Sigmoid colon (tissue), 7 donors: ENCODE results near the gene TRERF1. TPM values are rescaled to one million over a fixed set of nuclear protein-coding genes. Genes with fewer than 3 reads are reported as not detected.

ENCODE experiments used
- DNase-seq: peaks from one replicate; pipeline ENCODE4 v3.0.0-alpha.2; 2019
- H3K27ac ChIP-seq, 4 donors: fragments of 200-600 bp; sonication (generic); one replicate each; pipeline ENCODE4 v1.5.1; 2016 to 2019; ENCODE audit warnings: mild to moderate bottlenecking in 1 of 4
- H3K27me3 ChIP-seq, 3 donors: fragments of 200-600 bp; sonication (generic); one replicate each; pipeline ENCODE4 v1.5.1; 2019; ENCODE audit warnings: mild to moderate bottlenecking in 1 of 3
- H3K36me3 ChIP-seq, 4 donors: fragments of 200-600 bp; sonication (generic); one replicate each; pipeline ENCODE4 v1.5.1; 2016 to 2019
- H3K4me1 ChIP-seq, 4 donors: fragments of 200-600 bp; sonication (generic); one replicate each; pipeline ENCODE4 v1.5.1; 2017 to 2019
- H3K4me3 ChIP-seq, 4 donors: fragments of 200-600 bp; sonication (generic); one replicate each; pipeline ENCODE4 v1.5.1; 2017 to 2019; ENCODE audit warnings: mild to moderate bottlenecking in 2 of 4, moderate library complexity in 1 of 4
- H3K9me3 ChIP-seq, 4 donors: fragments of 200-600 bp in 3 of 4; sonication (generic) in 3 of 4; one replicate each; pipeline versions ENCODE4 v1.5.1 to v1.6.1; 2013 to 2019
- EP300 ChIP-seq, 4 donors: sonication (generic); formaldehyde crosslinking; IDR thresholded peaks; one replicate each; pipeline ENCODE4 v1.6.1; 2017; ENCODE audit warnings: antibody characterized with exemption in 4 of 4
- POLR2A ChIP-seq, 2 donors: fragments of 450-650 bp; IDR thresholded peaks; one replicate each; pipeline ENCODE4 v1.6.1; 2016; ENCODE audit warnings: antibody characterized with exemption in 2 of 2, mild to moderate bottlenecking in 2 of 2, moderate library complexity in 2 of 2
- POLR2AphosphoS5 ChIP-seq, 4 donors: sonication (generic); formaldehyde crosslinking; IDR thresholded peaks; one replicate each; pipeline ENCODE4 v1.6.1; 2017; ENCODE audit warnings: antibody characterized with exemption in 4 of 4
- WGBS, 2 donors: extraction: QIAGEN DNeasy Blood & Tissue Kit; methylation state at CpG; one replicate each; pipeline ENCODE4 v1.1.7; 2013; 5-methylcytosine and 5-hydroxymethylcytosine counted together
- intact Hi-C: fragments of 100-400 bp; cut with DNase I; formaldehyde crosslinking; loops from one replicate; pipeline ENCODE4 v1.15.1; 2023
- polyA plus RNA-seq, 3 donors: library from polyadenylated mRNA; stranded (reverse); fragments of 200-250 nt; gene quantifications; one replicate each; pipeline ENCODE4 v1.2.3, GENCODE V29; 2013
- total RNA-seq, 4 donors: library from RNA; depleted of rRNA; stranded (reverse); fragments of >200 nt; gene quantifications; one replicate each; pipeline ENCODE4 v1.1.0, GENCODE V29; 2016
- TF ChIP-seq, protein P1 (sequence below), 4 experiments: fragments of 450-650 bp in 3 of 4; fragments of 200-600 bp in 1 of 4; IDR thresholded peaks; one replicate each; pipeline ENCODE4 v1.5.1; 2016 to 2019; ENCODE audit warnings: antibody characterized with exemption in 4 of 4, mild to moderate bottlenecking in 3 of 4, moderate library complexity in 2 of 4
- donor health status: healthy with polysubstance abuse.
- donor health status: Bipolar disorder and iron deficiency.
- donor health status: healthy.

TRERF1 gene
- total and polyA plus RNA-seq, 7 donors = 0.46 to 10.5 (median 4.6) TPM

DNA sequence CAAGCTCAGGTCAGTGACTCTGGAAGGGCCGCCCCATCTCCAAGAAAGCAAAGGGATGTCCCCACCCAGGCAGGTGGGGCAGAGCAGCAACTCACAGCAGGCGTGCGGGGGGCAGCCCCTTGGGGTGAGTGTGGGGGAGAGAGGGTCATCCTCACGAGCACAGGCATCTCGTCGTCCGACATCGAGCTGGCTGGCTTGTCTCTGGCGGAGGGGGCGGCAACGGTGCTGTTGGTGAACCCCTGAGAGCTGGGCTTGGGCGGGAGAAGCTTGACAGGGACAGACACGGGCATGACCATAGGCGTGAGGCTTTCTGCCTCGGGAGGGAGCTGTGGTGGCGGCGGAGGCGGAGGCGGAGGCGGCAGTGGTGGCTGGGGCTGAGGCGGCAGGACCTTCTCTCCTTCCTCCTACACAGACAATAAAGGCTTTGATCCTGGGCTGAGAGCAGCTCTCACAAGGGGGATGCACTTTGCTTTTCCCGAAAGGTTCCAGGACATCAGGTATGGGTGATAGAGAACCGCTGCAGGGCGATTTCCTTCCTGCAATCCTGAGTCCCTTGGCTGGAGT is 188.5 kb downstream of the TRERF1 start:
- intact Hi-C loops = loop anchor here (5.0 kb wide), 2 partner anchors 189 to 269 kb away; partner anchors contain the start of gene TRERF1

DNA sequence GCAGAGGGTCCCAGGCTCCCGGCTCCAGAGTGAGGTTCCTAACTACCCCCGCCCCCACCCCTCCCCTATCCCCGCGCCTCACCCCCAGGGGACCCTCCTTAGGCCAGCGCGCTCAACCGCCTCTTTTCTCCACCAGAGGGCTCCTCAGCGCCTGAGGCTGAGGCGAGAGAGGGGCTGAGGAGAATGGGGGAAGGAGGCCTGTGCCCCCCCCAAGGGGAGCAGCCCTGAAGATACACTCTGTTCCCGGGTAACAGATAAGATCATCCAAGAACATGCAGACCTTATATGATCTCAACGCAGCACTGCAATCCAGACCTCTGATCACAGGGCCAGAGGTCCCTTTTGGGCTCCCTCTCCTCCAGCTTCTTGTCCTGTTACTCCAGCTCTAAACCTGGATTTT is 190.8 kb downstream of the TRERF1 start:
- DNase-seq = peak; percentile 70
- H3K9me3 ChIP-seq = no peaks in the 10 kb centered on the region
- H3K36me3 ChIP-seq = peaks cover 0 to 30% (median 0%) of the 10 kb centered on the region in 4 donors
- H3K27me3 ChIP-seq = no peaks in the 10 kb centered on the region
- H3K4me3 ChIP-seq = no peak overlapping the region
- 54 to 70% methylated on average over 11 of the region's 11 CpGs for WGBS, 2 donors
- no peak for TF ChIP-seq POLR2A (IDR thresholded peaks at IDR 0.05)
- TF ChIP-seq, protein P1, sequence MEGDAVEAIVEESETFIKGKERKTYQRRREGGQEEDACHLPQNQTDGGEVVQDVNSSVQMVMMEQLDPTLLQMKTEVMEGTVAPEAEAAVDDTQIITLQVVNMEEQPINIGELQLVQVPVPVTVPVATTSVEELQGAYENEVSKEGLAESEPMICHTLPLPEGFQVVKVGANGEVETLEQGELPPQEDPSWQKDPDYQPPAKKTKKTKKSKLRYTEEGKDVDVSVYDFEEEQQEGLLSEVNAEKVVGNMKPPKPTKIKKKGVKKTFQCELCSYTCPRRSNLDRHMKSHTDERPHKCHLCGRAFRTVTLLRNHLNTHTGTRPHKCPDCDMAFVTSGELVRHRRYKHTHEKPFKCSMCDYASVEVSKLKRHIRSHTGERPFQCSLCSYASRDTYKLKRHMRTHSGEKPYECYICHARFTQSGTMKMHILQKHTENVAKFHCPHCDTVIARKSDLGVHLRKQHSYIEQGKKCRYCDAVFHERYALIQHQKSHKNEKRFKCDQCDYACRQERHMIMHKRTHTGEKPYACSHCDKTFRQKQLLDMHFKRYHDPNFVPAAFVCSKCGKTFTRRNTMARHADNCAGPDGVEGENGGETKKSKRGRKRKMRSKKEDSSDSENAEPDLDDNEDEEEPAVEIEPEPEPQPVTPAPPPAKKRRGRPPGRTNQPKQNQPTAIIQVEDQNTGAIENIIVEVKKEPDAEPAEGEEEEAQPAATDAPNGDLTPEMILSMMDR (IDR thresholded peaks at IDR 0.05) = peak; percentile 22 to 60 (median 34)
- peak in 1 of 4 donors; percentile 36 for TF ChIP-seq POLR2AphosphoS5 (IDR thresholded peaks at IDR 0.05)
- peak overlapping the region in 3 of 4 donors; percentile 13 to 41 (median 40) for H3K27ac ChIP-seq
- intact Hi-C loops = loop anchor here (2.0 to 5.0 kb wide), 3 partner anchors 191 to 286 kb away; partner anchors contain the start of gene TRERF1
- H3K4me1 ChIP-seq = peaks cover 0 to 24% (median 6%) of the 10 kb centered on the region in 4 donors

More for the DNA sequence above, 188.5 kb downstream of the TRERF1 start:
- TF ChIP-seq, protein P1 (IDR thresholded peaks at IDR 0.05) = no peak
- no peak for TF ChIP-seq EP300 (IDR thresholded peaks at IDR 0.05)
- no peak for TF ChIP-seq POLR2AphosphoS5 (IDR thresholded peaks at IDR 0.05)
- no peak for TF ChIP-seq POLR2A (IDR thresholded peaks at IDR 0.05)
- Histone ChIP-seq H3K27ac (no peak overlapping the region), H3K27me3 (no peaks in the 10 kb centered on the region), H3K4me3 (no peak overlapping the region), H3K36me3 (peaks cover 0 to 16% (median 0%) of the 10 kb centered on the region in 4 donors), H3K9me3 (no peaks in the 10 kb centered on the region), H3K4me1 (peaks cover 0 to 24% (median 6%) of the 10 kb centered on the region in 4 donors)
- WGBS, 2 donors = 92 to 95% methylated on average over 24 of the region's 24 CpGs
- DNase-seq = no peak

DNA sequence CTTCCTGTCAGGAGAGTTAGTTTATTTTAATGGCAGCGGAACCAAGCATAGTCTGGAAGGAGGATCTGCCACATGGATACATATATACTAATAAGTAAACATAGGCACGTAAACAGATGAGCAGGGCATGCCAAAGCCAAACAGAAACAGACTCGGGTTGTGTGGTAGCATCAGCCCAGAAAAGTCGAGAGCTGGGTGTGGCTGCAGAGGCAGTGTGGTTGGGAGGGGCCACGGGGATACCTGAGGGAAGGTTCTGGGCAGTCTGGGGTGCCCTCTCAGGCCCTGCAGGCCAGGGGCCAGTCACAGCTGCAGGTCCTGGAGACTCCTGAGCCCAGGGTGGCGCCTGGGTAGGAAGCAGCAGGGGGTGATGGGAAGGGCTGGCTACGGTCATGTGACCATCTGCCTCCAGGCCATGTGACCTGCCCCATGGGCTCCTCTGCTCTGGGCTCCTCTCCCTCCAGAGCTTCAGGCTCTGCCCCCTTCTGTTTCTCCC is 191.3 kb downstream of the TRERF1 start:
- H3K27me3 ChIP-seq = no peaks in the 10 kb centered on the region
- WGBS, 2 donors = 58 to 72% methylated on average over 7 of the region's 7 CpGs
- peaks cover 0 to 34% (median 0%) of the 10 kb centered on the region in 4 donors for H3K36me3 ChIP-seq
- H3K4me1 ChIP-seq = peaks cover 0 to 24% (median 6%) of the 10 kb centered on the region in 4 donors
- peak overlapping the region in 1 of 4 donors; percentile 11 for H3K4me3 ChIP-seq
- no peak for TF ChIP-seq POLR2AphosphoS5 (IDR thresholded peaks at IDR 0.05)
- no peak for TF ChIP-seq EP300 (IDR thresholded peaks at IDR 0.05)
- no peak for TF ChIP-seq POLR2A (IDR thresholded peaks at IDR 0.05)
- TF ChIP-seq, protein P1 (IDR thresholded peaks at IDR 0.05) = no peak
- H3K9me3 ChIP-seq = no peaks in the 10 kb centered on the region
- intact Hi-C loops = loop anchor here (2.0 to 5.0 kb wide), 3 partner anchors 192 to 286 kb away; partner anchors contain the start of gene TRERF1
- peak overlapping the region in 3 of 4 donors; percentile 13 to 41 (median 40) for H3K27ac ChIP-seq
- DNase-seq = peak; percentile 70

DNA sequence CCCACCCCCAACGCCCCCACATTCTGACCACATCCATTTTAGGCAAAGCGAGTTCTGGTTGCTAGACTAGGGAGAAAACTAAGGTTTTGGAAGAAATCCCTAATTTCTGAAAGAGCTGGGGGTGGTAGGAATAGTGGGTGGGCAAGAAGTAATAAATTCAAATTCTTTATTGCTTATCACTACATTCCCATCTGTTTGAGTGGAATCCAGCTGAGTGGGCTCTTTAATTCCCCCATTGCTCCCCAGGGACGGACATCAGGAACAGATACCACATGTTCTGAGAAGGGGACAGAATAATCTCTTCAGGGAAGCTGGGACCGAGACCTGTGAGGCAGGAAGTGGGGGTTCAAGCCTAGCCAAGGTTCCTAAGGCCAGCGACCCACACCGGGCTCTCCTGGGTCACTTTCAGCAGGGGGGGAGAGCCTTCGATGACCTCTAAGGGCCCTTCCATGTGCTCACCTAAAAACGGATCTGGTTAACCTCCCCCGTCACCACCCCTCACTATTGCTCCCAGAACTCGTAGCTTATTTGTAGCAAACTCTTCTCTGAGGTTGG is 191.8 kb downstream of the TRERF1 start:
- Histone ChIP-seq H3K9me3 (no peaks in the 10 kb centered on the region), H3K27me3 (no peaks in the 10 kb centered on the region), H3K4me1 (peaks cover 0 to 24% (median 6%) of the 10 kb centered on the region in 4 donors), H3K4me3 (no peak overlapping the region), H3K36me3 (peaks cover 0 to 39% (median 2%) of the 10 kb centered on the region in 4 donors), H3K27ac (peak overlapping the region in 2 of 4 donors; percentile 16 to 40)
- TF ChIP-seq POLR2AphosphoS5 (IDR thresholded peaks at IDR 0.05) (no peak), EP300 (IDR thresholded peaks at IDR 0.05) (no peak), POLR2A (IDR thresholded peaks at IDR 0.05) (no peak)
- TF ChIP-seq, protein P1 (IDR thresholded peaks at IDR 0.05) = no peak
- WGBS, 2 donors = 78 to 85% methylated on average over 10 of the region's 10 CpGs
- intact Hi-C loops = loop anchor here (2.0 to 5.0 kb wide), 3 partner anchors 192 to 287 kb away; partner anchors contain the start of gene TRERF1
- no peak for DNase-seq
